ENCODE results near the gene WDR77.

The WDR77 gene

GRCh38 chr1:111448918-111449702, at the start of gene WDR77, which contains the start of gene ATP5PB:
Gene WDR77 (minus strand): TSS chr1:111449256. CDS start chr1:111449169, 87 bp downstream.
Gene ATP5PB (plus strand): TSS chr1:111449464. CDS start chr1:111449542, 78 bp downstream.
- DNase-seq, result peak; percentile 99

- no peak for DNase-seq
These were observed 48.5 kb upstream of the WDR77 start for GRCh38 chr1:111497592-111497991.

GRCh38 chr1:111496398-111496797, 47.3 kb upstream of the WDR77 start:
- no peak for DNase-seq

- no peak for DNase-seq
These were observed 42.0 kb upstream of the WDR77 start for GRCh38 chr1:111491070-111491469.

GRCh38 chr1:111490220-111490619, 41.2 kb upstream of the WDR77 start:
- DNase-seq, result no peak

- DNase-seq, result no peak
These were observed 40.5 kb upstream of the WDR77 start for GRCh38 chr1:111489604-111490003.

- no peak for DNase-seq
These were observed 39.6 kb upstream of the WDR77 start for GRCh38 chr1:111488669-111489068.

GRCh38 chr1:111487133-111487532, 38.1 kb upstream of the WDR77 start:
- no peak for DNase-seq

GRCh38 chr1:111486431-111486830, 37.4 kb upstream of the WDR77 start:
- no peak for DNase-seq

GRCh38 chr1:111484391-111485026, 35.5 kb upstream of the WDR77 start:
- DNase-seq, result no peak

- no peak for DNase-seq
These were observed 34.8 kb upstream of the WDR77 start for GRCh38 chr1:111483876-111484275.

GRCh38 chr1:111483166-111483565, 34.1 kb upstream of the WDR77 start:
- DNase-seq, result no peak

GRCh38 chr1:111481387-111482221, 32.5 kb upstream of the WDR77 start:
- DNase-seq, result peak; percentile 10

GRCh38 chr1:111480674-111481073, 31.6 kb upstream of the WDR77 start:
- no peak for DNase-seq

GRCh38 chr1:111476761-111477309, 27.8 kb upstream of the WDR77 start:
- DNase-seq, result no peak

- DNase-seq, result no peak
These were observed 27.2 kb upstream of the WDR77 start for GRCh38 chr1:111476214-111476613.

GRCh38 chr1:111475701-111476100, 26.6 kb upstream of the WDR77 start:
- DNase-seq, result no peak

GRCh38 chr1:111474521-111474920, 25.5 kb upstream of the WDR77 start:
- DNase-seq, result no peak

GRCh38 chr1:111474106-111474505, 25.1 kb upstream of the WDR77 start:
- DNase-seq, result no peak

GRCh38 chr1:111471538-111471937, 22.5 kb upstream of the WDR77 start:
- DNase-seq, result no peak

- DNase-seq, result no peak
These were observed 22.0 kb upstream of the WDR77 start for GRCh38 chr1:111471012-111471411.

GRCh38 chr1:111470596-111470995, 21.5 kb upstream of the WDR77 start:
- no peak for DNase-seq

GRCh38 chr1:111469539-111469938, 20.5 kb upstream of the WDR77 start:
- DNase-seq, result no peak
